ENCODE results near the gene GADD45A.
"Not testable (repeated sequence)": the region's sequence is repeated elsewhere in the genome, so short reads cannot be mapped to it uniquely, and the experiment has no call there.

The GADD45A gene

DNA sequence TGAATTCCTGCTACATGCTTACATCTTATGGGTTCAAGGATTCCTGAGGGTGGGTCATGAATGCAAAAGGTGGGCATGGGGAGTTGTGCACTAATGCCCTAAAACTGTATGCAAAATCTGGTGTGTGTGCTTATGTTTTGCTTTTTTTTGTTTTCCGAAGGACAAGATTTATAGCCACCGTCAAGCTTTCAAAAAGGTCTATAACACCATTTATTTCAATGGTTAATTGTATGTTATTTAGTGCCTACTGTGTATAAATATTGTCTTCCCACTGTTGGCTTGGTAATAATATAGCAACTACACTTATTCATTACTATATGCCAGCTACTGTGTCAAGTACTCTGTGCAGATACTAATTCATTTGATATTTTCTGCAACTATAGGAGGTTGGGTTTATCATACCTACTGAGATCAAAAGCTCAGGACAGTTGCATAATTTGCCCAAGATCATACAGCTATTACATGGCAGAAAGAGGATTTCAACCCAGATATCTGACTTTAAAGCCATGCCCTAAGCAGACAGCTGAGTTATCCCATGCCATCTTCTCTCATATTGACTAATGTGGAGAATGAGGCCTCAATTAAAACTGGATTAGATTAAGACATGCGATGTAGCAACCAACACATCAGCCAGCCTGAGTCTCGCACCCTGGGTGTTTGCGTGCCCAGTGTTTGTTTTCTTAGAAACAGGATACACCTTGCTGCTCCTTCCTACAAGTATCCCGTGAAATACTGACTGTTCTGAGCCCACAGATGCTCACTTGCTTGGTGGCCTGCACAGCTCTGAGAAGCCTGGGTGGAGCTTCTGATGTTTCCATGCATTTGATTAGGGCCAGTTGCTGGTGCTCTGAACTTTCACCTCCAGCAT lies 34.6 kb downstream of the GADD45A start:
- DNase-seq (ENCODE audit: low read depth in 2 of 2), result no peak

- no peak for DNase-seq (ENCODE audit: low read depth in 2 of 2)
These were observed 36.1 kb downstream of the GADD45A start for GRCh38 chr1:67721112-67721511.

- DNase-seq (ENCODE audit: low read depth in 2 of 2), result no peak
These were observed 36.8 kb downstream of the GADD45A start for GRCh38 chr1:67721650-67722291.

GRCh38 chr1:67722292-67722944 lies 37.4 kb downstream of the GADD45A start:
- DNase-seq (ENCODE audit: low read depth in 2 of 2), result no peak

DNA sequence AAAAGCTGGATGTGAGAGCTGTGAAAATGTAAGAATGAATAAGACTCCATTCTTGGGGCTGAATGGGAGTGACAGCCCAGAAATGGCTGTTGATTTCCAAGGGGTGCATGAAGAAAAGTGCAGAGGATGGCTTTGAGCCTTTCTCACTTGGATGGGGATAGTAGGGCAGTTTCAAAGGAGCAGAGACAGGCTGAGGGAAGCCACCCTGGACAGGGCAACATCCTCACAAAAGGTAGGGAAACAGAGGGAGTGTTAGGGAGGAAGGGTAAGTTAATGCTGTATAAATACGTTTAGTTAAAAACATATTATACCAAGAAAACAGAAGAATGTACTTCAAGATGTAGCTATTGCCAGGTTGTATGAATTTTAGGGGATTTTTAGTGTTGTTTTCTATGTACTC lies 38.1 kb downstream of the GADD45A start:
- no peak for DNase-seq (ENCODE audit: low read depth in 2 of 2)

DNA sequence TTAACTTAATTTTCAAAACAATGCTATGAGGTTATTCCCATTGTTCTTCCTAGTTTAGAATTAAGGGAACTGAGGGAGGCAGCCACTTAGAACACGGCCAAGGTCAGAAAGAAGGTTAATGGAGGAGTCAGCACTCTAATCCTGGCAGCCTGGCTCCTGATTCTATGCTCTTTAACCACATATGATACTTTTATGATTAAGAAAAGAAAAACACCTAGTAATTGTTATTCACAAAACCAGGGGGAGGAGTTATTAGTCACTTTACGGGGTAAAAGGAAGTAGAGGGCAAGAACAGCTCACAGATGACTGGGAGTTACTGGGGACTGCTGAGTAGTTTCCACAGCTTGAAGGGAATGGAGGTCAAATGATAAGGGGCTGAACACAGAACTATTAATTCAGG lies 38.6 kb downstream of the GADD45A start:
- DNase-seq (ENCODE audit: low read depth in 2 of 2), result no peak

GRCh38 chr1:67724928-67725560 lies 40.0 kb downstream of the GADD45A start:
- no peak for DNase-seq (ENCODE audit: low read depth in 2 of 2)

DNA sequence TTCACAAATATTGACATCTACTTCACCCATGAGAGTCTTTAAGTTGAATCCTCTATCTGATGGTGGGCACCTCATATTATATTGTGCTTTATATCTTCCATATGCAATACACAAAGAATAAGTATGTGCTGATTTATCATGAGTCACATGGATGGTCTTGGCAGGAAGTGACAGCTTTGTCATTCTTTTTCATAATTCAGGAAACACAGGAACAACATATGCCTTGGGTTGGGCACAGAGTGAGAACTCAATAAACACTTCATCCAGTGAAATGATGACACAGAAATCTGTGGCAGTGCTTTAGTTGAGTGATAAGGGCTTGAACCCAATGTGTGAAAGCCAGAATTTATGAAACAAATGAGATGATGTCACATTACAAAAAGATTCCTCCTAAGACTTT lies 41.2 kb downstream of the GADD45A start:
- no peak for DNase-seq (ENCODE audit: low read depth in 2 of 2)

DNA sequence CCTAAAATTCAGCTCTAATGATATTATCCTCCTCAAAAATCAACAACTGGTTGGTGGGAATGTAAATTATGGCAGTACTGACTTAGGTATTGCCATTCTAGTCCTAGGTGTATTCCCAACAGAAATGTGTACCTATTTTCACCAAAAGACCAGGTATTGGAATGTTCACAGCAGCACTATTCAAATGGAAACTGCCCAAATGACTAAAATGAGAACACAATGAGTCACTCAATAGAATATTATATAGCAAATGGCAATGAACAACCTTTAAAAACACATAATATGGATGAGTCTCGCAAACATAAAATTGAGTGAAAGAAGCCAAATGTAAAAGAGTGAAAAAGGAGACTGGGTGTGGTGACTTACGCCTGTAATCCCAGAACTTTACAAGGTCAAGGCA lies 44.9 kb downstream of the GADD45A start:
- DNase-seq (ENCODE audit: low read depth in 2 of 2), result no peak

DNA sequence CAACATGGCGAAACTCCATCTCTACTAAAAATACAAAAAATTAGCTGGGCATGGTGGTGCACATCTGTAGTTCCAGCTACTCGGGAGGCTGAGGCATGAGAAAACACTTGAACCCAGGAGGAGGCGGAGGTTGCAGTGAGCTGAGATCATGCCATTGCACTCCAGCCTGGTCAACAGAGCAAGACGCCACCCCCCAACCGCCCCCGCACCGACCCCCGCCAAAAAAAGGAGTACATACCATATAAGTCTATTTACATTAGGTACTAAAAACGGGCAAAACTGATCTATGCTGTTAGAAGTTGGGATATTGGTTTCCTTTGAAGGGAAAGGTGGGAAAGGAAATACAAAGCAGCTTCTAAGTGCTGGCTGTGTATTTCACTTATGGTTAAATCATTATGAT lies 45.3 kb downstream of the GADD45A start:
- not testable (repeated sequence) for DNase-seq (ENCODE audit: low read depth in 2 of 2)

DNA sequence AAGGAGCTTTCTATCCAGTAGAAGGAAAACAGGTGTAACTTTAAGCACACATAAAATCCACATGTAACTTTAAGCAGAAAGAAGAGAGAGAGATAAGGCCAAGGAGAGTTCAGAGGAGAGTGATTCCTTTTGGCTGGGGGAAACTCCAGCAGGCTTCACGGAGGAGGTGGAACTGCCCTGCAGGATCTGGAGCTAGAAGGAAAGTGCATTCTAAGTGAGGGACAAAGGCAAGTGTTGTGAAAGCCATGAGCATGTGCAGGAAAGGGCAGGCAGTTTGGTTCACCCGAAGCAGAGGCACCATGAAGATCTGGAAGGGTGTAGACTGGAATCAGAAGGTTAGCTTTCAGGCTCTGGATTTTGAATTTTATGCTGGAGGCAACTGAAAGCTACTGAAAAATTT lies 46.3 kb downstream of the GADD45A start:
- no peak for DNase-seq (ENCODE audit: low read depth in 2 of 2)

DNA sequence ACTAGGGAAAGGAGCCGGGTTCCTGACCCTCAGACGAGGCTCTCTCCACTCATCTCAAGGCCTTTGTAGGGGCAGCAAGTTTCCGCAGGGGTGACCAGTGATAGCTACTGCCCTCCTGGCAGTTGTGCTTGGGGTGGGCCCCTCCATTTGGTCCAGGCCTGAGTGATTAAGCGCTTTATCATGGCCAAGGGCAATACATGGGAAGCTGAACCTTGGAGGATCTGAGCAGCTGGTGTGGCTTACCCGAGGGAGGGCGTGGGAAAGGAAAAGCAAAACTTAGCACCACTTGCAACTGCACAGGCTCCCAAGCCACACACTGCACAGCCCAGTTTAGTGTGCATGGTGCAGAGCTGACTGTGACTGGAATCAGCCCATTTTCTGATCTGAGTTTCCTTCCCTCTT lies 47.8 kb downstream of the GADD45A start:
- no peak for DNase-seq (ENCODE audit: low read depth in 2 of 2)

DNA sequence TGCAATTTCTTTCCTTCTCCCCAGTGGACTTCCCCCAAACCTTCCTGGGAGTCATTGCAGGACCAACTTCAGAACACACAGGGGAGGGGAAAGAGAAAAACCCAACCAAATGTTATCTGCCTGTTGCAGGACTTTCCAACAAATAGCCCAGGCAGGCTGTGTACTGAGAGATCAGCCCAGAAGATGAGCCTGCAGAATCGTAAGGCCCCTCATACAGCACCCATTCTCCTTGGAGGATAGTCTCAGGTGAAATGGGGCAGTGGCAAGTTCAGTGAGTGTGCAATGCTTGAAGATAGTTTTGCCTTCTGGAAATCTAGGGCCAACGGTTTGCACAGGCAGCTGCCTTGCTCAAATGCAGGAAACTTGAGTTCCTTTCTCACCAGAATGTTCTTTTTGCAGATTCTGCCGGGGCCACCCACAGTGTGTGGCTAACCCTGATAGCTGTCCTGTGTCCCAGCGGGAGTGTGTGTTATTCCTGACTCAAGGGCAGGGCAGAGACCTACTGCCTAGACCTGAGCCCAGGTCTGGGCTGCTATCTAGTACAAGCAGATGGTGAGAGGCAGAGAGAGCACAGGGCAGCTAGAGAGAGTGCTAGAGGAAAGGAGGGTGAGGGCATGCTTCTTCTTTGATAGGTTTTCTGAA lies 48.8 kb downstream of the GADD45A start:
- DNase-seq (ENCODE audit: low read depth in 2 of 2), result no peak

DNA sequence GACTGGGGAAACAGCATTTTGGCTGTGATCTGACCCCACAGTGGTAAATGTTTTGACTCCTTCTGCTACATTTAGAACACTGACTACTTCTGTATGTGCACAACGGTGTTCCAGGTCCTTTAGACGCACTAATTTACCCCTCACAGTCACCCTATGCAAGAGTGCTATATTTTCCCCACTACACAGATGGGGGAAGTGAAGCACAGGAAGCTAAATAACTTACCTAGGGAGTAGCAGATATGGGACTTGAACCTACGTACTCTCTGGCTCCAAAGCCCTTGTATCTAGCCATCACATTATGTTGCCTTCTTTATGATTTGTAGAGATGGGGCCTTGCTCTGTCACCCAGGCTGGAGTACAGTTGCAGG lies 49.3 kb downstream of the GADD45A start:
- no peak for DNase-seq (ENCODE audit: low read depth in 2 of 2)

DNA sequence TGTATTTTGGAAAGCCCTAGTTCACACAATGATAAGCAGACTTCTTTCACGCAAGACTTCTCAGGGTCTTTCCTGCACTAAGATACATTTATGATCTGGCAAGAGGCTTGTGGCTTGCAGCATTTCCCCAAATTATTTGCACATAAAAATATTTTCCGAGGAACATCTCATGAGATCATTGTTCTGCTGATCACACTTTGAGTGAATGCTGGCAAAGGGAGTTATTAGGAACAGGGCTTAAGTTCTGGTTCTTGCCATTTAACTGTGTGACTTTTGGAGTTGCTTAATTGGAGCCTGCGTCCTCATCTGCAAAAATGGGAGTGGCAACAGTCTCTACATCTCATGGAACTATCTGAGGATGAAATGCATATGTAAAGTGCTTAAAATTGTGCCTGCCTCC lies 50.2 kb downstream of the GADD45A start:
- no peak for DNase-seq (ENCODE audit: low read depth in 2 of 2)

GRCh38 chr1:67735806-67736627 lies 51.0 kb downstream of the GADD45A start:
- DNase-seq (ENCODE audit: low read depth in 2 of 2), result peak in 1 of 2 donors; percentile 6

DNA sequence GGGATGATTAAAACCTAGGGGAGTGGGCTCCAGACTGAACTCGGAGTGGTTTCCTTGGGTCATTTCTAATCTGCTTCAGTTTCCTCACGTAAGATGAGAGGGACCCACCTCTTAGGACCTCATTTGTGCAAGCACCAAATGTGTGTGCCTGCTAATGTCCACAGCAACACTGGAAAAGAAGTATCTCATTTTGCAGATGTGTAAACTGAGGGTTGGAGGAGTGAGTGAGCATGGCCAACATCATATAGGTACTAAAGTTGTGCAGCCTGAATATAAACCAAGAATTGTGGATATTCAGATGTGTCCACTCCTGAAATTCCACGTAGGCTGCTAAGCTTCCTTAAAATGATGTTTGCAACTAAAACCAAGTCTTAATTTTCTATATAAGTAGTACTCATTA lies 51.7 kb downstream of the GADD45A start:
- DNase-seq (ENCODE audit: low read depth in 2 of 2), result no peak

DNA sequence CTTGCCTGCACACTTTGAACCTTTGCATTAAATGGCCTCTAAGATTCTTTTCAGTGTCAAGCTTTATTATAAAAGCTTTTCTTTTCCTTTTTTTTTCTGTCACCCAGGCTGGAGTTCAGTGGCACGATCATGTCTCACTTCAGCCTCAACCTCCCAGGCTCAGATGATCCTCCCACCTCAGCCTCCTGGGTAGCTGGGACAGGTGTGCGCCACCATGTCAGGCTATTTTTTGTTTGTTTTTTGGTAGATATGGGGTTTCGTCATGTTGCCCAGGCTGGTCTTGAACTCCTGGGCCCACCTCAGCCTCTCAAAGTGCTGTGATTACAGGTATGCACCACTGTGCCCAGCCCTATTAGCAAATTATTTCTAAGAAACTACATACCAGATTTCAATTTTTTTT lies 52.9 kb downstream of the GADD45A start:
- no peak for DNase-seq (ENCODE audit: low read depth in 2 of 2)

All from stimulated activated CD4-positive, alpha-beta T cell treated with anti-CD3 and anti-CD28 coated beads, Interleukin-1b, Interleukin-23, amount 100 ng/mL, for 1 hour (primary cell).